Osteocyte (in vitro differentiated cells): ENCODE measurements around the gene MIA3. TPM values are rescaled to one million over a fixed set of nuclear protein-coding genes. Genes with fewer than 3 reads are reported as not detected.
A peak's percentile ranks its signal among the peaks of the same experiment; 100 is the strongest.

Experiments used
- DNase-seq: peaks from one replicate; pipeline ENCODE4 v3.0.0; 2021; ENCODE audit warnings: mixed read lengths; ENCODE audit not compliant: unreplicated experiment; ENCODE audit errors: extremely low spot score
- H3K27ac Mint-ChIP-seq: one replicate; pipeline ENCODE4 v1.8.0; 2021; ENCODE audit warnings: mild to moderate bottlenecking, mixed read lengths; ENCODE audit not compliant: unreplicated experiment
- H3K27me3 Mint-ChIP-seq: one replicate; pipeline ENCODE4 v1.8.0; 2021; ENCODE audit warnings: mixed read lengths; ENCODE audit not compliant: unreplicated experiment
- H3K36me3 Mint-ChIP-seq: one replicate; pipeline ENCODE4 v1.8.0; 2021; ENCODE audit warnings: mixed read lengths; ENCODE audit not compliant: unreplicated experiment
- H3K4me1 Mint-ChIP-seq: one replicate; pipeline ENCODE4 v1.8.0; 2021; ENCODE audit warnings: mixed read lengths; ENCODE audit not compliant: unreplicated experiment
- H3K4me3 Mint-ChIP-seq: one replicate; pipeline ENCODE4 v1.8.0; 2021; ENCODE audit warnings: mild to moderate bottlenecking, moderate library complexity, mixed read lengths; ENCODE audit not compliant: unreplicated experiment
- H3K9me3 Mint-ChIP-seq: one replicate; pipeline ENCODE4 v1.8.0; 2021; ENCODE audit warnings: mixed read lengths; ENCODE audit not compliant: unreplicated experiment
- total RNA-seq: library from RNA; stranded (reverse); gene quantifications from 2 replicates; pipeline ENCODE4 v1.2.1, GENCODE V29; 2021
- TF ChIP-seq, protein P1 (sequence below): fragments of 200-600 bp; sonication (generic); IDR thresholded peaks from 2 replicates; pipeline ENCODE4 v1.5.0; 2021; ENCODE audit warnings: antibody characterized with exemption, mild to moderate bottlenecking, moderate library complexity

The MIA3 gene
- total RNA-seq, 1 donor from 2014 or later = 83.6 TPM

DNA sequence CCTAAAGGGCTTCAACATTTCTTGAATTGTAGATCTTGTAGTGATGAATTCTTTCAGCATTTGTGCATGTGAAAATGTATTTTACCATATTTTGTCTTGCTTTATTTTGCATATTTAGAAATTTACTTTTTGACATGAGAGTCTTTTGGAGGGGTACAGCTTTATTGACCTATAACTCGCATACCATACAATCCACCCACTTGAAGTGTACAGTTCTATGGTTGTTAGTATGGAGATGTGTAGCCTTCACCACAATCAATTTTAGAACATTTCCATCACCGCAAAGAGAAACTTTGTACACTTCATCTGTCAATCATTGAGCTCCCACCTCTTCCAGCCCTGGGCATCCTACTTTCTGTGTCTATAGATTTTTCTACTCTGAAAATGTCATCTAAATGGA, 7.2 kb upstream of the MIA3 start:
- H3K36me3 Mint-ChIP-seq = peaks cover 3% of the 10 kb centered on the region
- DNase-seq = no peak
- peaks cover 69% of the 10 kb centered on the region for H3K27me3 Mint-ChIP-seq
- TF ChIP-seq, protein P1, sequence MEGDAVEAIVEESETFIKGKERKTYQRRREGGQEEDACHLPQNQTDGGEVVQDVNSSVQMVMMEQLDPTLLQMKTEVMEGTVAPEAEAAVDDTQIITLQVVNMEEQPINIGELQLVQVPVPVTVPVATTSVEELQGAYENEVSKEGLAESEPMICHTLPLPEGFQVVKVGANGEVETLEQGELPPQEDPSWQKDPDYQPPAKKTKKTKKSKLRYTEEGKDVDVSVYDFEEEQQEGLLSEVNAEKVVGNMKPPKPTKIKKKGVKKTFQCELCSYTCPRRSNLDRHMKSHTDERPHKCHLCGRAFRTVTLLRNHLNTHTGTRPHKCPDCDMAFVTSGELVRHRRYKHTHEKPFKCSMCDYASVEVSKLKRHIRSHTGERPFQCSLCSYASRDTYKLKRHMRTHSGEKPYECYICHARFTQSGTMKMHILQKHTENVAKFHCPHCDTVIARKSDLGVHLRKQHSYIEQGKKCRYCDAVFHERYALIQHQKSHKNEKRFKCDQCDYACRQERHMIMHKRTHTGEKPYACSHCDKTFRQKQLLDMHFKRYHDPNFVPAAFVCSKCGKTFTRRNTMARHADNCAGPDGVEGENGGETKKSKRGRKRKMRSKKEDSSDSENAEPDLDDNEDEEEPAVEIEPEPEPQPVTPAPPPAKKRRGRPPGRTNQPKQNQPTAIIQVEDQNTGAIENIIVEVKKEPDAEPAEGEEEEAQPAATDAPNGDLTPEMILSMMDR = no peak
- H3K9me3 Mint-ChIP-seq = peaks cover 7% of the 10 kb centered on the region
- no peak overlapping the region for H3K27ac Mint-ChIP-seq
- no peaks in the 10 kb centered on the region for H3K4me1 Mint-ChIP-seq
- no peak overlapping the region for H3K4me3 Mint-ChIP-seq

DNA sequence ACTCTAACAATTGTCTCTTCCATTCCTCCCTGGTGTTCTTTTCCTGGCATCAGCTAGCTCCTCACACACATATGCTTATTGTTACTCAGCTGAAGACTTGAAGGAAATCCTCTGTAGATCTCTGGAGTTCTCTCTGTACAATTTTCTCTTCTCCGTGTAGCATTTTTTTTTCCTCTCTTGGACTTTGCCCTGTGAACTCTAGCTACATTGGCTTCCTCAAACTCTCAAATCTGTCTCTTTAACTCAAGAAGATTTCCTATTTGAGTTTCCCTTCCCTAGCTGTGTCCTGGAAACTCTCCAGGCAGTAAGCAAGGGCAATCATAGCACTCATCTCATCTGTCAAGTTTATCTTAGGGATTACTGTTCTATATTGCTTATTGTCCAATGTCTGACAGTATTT, 4.3 kb upstream of the MIA3 start:
- Mint-ChIP-seq H3K9me3 (peaks cover 7% of the 10 kb centered on the region), H3K27me3 (peaks cover 68% of the 10 kb centered on the region), H3K27ac (no peak overlapping the region), H3K36me3 (peaks cover 3% of the 10 kb centered on the region), H3K4me3 (no peak overlapping the region), H3K4me1 (peaks cover 6% of the 10 kb centered on the region)
- no peak for DNase-seq
- TF ChIP-seq, protein P1 = no peak

DNA sequence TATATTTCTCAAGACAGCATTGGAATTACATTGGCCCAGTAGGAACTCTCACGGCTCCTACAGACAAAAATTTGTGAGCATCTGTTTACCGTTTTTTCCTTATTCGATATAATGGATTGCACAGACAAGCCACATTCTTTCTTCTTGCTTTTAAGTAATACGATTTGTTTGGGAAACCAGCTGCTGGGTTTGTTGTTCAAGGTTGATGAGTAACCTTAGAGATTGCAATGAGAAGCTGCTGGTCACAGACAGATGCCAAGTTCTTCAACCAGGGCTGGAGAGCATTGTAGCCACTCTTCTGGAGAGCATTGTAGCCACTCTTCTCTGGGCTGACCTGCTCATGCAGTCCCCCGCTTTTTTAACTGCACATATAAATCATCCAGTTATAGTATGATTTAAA, 1.4 kb upstream of the MIA3 start:
- DNase-seq = no peak
- Mint-ChIP-seq H3K4me1 (peaks cover 20% of the 10 kb centered on the region), H3K36me3 (peaks cover 9% of the 10 kb centered on the region), H3K27ac (no peak overlapping the region), H3K4me3 (peak overlapping the region; percentile 82), H3K9me3 (peaks cover 7% of the 10 kb centered on the region), H3K27me3 (peaks cover 42% of the 10 kb centered on the region)
- TF ChIP-seq, protein P1 = no peak

DNA sequence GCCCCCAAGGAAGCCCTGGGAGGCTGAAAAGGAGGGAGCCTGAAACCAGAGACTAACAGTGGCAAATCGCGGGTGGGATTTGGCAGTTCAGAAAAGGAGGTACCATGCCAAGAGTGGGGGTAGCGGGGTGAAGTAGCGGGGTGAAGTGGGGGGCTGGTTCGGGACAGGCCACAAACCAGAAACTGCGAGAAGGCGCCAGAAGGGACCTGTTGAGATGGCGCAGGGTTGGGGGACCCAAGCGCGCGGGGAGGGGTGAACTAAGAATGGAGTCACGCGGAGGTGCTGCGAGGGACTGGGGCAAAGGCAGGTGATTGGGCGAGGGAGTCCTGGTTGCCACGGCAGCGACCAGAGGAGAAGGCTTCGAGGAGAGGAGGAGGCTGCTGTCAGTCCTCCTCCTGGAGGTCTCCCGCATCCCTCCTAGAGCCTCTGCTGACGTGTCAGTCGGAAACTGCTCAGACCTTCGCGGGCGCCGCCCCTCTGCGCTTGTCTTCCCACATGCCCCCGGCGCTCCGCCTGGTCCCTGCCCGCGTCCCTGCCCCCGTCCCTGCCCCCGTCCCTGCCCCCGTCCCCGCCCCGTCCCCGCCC, 438 bp upstream of the MIA3 start:
- Mint-ChIP-seq H3K27ac (peak overlapping the region; percentile 89), H3K36me3 (peaks cover 13% of the 10 kb centered on the region), H3K27me3 (peaks cover 34% of the 10 kb centered on the region), H3K4me1 (peaks cover 20% of the 10 kb centered on the region), H3K4me3 (peak overlapping the region; percentile 82), H3K9me3 (peaks cover 7% of the 10 kb centered on the region)
- TF ChIP-seq, protein P1 = no peak
- DNase-seq = peak; percentile 96

DNA sequence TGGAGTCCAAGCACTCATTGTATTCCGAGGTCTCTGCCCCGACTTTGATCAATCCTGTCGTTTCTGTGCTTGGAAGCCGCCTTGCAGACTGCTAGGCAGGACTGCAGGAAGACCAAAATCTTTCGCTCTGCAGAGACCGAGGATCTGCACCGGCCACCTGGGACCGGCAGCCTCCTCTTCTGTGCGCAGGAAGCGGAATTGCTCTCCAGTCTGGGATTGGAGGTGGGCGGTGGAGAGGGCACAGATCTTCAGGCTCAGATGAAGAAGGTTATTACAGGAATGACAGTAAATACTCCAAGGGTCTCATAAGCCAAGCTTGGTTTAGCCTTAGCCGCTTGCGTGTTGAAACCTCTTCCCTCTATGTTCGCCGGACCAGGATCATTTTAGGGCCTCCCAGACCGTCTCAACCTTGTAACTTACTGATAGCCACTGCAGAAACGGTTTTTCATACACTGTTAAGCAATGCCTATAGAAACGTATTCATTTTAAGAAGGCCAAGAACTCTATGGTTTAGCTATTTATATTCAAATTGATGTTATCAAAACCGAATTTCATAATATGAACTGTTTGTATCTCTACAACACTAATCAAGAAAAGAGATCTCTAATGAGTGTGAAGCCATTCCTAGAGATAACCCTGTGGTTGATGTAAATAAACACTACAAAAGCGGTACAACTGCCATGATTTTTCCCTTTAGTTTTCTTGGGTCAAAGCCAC, 1.1 kb downstream of the MIA3 start:
- H3K36me3 Mint-ChIP-seq = peaks cover 17% of the 10 kb centered on the region
- H3K4me3 Mint-ChIP-seq = peak overlapping the region; percentile 87
- H3K4me1 Mint-ChIP-seq = peaks cover 20% of the 10 kb centered on the region
- no peaks in the 10 kb centered on the region for H3K9me3 Mint-ChIP-seq
- no peak for DNase-seq
- TF ChIP-seq, protein P1 = no peak
- H3K27ac Mint-ChIP-seq = peak overlapping the region; percentile 67
- peaks cover 20% of the 10 kb centered on the region for H3K27me3 Mint-ChIP-seq
